Skeletal muscle tissue (tissue), 4 donors: ENCODE results near the gene YPEL3. TPM values are rescaled to one million over a fixed set of nuclear protein-coding genes. Genes with fewer than 3 reads are reported as not detected.
A peak's percentile ranks its signal among the peaks of the same experiment; 100 is the strongest.

Experiments
- H3K27ac ChIP-seq: one replicate; pipeline ENCODE4 v1.7.0; 2013; ENCODE audit warnings: mild to moderate bottlenecking, low read depth, low read length, inconsistent platforms
- H3K27me3 ChIP-seq, 3 donors: one replicate each; pipeline ENCODE4 v1.7.0; 2013; ENCODE audit warnings: low read length in 3 of 3; ENCODE audit not compliant: control insufficient read depth in 3 of 3, insufficient read depth in 3 of 3
- H3K36me3 ChIP-seq, 3 donors: one replicate each; pipeline ENCODE4 v1.7.0; 2013; ENCODE audit warnings: low read length in 3 of 3; ENCODE audit not compliant: control insufficient read depth in 3 of 3, insufficient read depth in 3 of 3
- H3K4me1 ChIP-seq, 3 donors: one replicate each; pipeline ENCODE4 v1.7.0; 2013; ENCODE audit warnings: low read length in 3 of 3, mild to moderate bottlenecking in 3 of 3; ENCODE audit not compliant: control insufficient read depth in 3 of 3, insufficient read depth in 3 of 3
- H3K4me3 ChIP-seq, 3 donors: one replicate each; pipeline ENCODE4 v1.7.0; 2013; ENCODE audit warnings: low read length in 3 of 3
- H3K9ac ChIP-seq, 3 donors: one replicate each; pipeline ENCODE4 v1.7.0; 2013; ENCODE audit warnings: low read length in 3 of 3, mild to moderate bottlenecking in 3 of 3, moderate library complexity in 2 of 3, low read depth in 1 of 3
- H3K9me3 ChIP-seq, 3 donors: one replicate each; pipeline ENCODE4 v1.7.0; 2013; ENCODE audit warnings: low read length in 3 of 3; ENCODE audit not compliant: control insufficient read depth in 3 of 3
- total RNA-seq: library from RNA; depleted of rRNA; stranded (reverse); fragments of >200 nt; gene quantifications from one replicate; pipeline ENCODE4 v1.2.3, GENCODE V29; 2014
- donor health status: Osteomylitis.

YPEL3 gene
- total RNA-seq, 1 donor from 2014 or later: 14.1 TPM

DNA sequence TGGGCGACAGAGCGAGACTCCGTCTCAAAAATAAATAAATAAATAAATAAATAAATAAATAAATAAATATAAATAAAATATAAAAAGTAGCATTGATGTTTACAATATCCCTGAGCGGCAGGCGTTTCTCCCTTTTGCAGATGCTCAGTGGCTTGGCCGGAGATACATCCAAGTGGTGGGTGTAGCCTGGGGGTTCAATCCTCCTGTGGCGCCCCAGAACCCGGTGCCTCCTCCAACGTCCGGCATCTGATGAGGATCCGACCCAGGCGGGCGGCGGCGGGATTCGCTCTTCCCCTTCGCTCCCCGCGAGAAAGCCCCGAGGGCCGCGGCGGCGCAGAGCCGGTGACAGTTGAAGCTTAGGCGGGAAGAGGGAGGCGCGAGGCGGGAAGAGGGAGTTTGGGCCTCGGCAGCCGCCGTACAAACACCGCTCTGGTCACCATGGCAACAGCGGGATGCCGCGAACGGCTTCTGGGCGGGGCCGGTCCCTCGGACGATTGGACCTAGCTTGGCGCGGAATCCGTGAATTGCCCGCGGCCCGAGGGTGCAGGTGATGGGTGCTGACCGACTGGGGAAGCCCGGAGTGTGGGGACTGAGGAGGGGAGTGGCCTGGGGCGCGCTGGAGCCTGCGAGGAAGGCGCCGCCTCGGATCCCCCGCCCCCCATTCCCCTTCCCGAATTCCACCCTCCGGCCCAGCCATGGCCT lies 43.2 kb downstream of the YPEL3 start:
- Histone ChIP-seq H3K4me1 (peaks cover 9 to 25% (median 14%) of the 10 kb centered on the region in 3 donors), H3K27me3 (no peaks in the 10 kb centered on the region), H3K36me3 (no peaks in the 10 kb centered on the region), H3K9ac (peak overlapping the region; percentile 57 to 70 (median 70)), H3K9me3 (no peaks in the 10 kb centered on the region), H3K4me3 (peak overlapping the region; percentile 78 to 82 (median 80)), H3K27ac (peak overlapping the region; percentile 51)

DNA sequence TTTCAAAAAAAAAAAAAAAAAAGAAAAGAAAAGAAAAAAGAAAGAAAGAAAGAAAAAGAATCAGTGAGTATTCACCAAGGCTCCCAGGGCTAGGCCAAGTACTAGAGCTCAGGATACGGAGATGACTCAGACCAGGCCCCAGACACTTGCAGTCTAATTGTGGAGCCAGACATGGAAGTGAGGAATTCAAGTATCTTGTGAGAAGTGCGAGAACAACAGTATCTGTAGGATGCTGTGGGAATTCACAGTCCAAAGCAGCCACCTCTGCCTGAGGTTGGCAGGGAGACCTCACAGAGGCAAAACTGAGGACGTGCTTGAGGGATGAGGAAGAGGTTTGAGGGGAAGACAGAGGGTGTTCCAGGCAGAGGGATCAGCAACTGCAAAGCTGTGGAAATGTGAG lies 44.5 kb downstream of the YPEL3 start:
- no peak overlapping the region for H3K9ac ChIP-seq
- H3K4me3 ChIP-seq: no peak overlapping the region
- H3K4me1 ChIP-seq: peaks cover 6 to 18% (median 11%) of the 10 kb centered on the region in 3 donors
- no peak overlapping the region for H3K27ac ChIP-seq
- no peaks in the 10 kb centered on the region for H3K27me3 ChIP-seq
- H3K36me3 ChIP-seq: no peaks in the 10 kb centered on the region
- no peaks in the 10 kb centered on the region for H3K9me3 ChIP-seq

DNA sequence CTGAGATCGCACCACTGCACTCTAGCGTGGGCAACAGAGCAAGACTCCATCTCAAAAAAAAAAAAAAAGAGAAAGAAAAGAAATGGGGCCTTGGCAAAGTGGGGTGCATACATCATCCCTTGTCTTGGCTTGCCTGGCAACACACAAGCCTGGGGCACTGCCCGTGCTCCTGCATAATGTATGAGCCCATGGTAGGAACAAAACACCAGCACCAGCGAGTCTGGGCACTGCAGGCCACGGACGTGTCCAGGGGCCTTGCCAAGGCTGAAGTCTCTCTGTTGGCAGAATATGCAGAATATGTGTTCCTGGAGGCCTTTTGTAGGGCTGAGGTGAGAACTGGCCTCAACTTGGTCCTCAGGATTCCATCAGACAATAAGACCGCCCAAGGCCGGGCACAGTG lies 46.1 kb downstream of the YPEL3 start:
- H3K9me3 ChIP-seq: no peaks in the 10 kb centered on the region
- H3K27ac ChIP-seq: no peak overlapping the region
- no peak overlapping the region for H3K9ac ChIP-seq
- peaks cover 6 to 12% (median 11%) of the 10 kb centered on the region in 3 donors for H3K4me1 ChIP-seq
- no peak overlapping the region for H3K4me3 ChIP-seq
- H3K36me3 ChIP-seq: no peaks in the 10 kb centered on the region
- peaks cover 0 to 4% (median 0%) of the 10 kb centered on the region in 3 donors for H3K27me3 ChIP-seq

DNA sequence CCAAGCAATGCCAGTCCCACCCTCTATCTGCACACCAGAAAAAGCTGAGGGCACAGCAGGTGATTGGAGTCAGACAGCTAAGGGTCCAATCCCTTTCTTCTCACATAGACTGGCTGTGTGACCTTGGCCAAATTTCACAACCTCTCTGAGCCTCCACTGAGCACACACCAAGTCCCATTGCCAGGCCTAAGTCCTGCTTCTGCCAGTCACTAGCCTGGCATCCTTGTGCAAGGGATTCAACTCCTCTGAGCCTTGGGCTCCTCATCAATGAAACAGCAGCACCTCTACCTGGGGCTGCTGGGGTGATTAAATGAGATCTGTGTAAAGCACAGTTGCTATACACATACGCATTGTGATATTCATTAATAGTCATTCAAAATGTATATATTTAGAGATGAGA lies 49.4 kb downstream of the YPEL3 start:
- Histone ChIP-seq H3K4me1 (peaks cover 0 to 2% (median 0%) of the 10 kb centered on the region in 3 donors), H3K27ac (no peak overlapping the region), H3K27me3 (peaks cover 0 to 4% (median 0%) of the 10 kb centered on the region in 3 donors), H3K36me3 (no peaks in the 10 kb centered on the region), H3K9ac (no peak overlapping the region), H3K4me3 (no peak overlapping the region), H3K9me3 (no peaks in the 10 kb centered on the region)

DNA sequence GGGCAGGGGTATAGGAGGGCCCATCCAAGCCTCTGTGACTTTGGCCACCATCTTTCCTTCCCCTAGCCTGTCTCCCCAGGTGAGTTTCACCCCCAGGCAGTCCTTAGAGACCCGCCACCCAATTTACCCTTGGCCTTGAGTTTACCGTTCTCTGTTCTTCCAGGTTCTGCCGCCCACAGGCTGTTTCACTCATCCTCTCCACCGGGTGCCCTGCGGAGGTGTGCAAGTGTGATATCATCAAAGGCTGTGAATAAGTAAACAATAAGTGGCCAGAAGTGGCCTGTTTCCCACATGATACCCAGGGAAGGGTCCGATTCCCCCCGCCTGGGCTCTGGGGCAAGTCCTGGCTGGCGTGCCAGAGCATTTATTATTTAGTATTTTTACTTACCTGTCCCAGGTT lies 49.8 kb downstream of the YPEL3 start:
- no peaks in the 10 kb centered on the region for H3K9me3 ChIP-seq
- H3K4me3 ChIP-seq: no peak overlapping the region
- H3K27me3 ChIP-seq: peaks cover 0 to 4% (median 0%) of the 10 kb centered on the region in 3 donors
- H3K9ac ChIP-seq: no peak overlapping the region
- H3K4me1 ChIP-seq: peaks cover 0 to 2% (median 0%) of the 10 kb centered on the region in 3 donors
- no peaks in the 10 kb centered on the region for H3K36me3 ChIP-seq
- no peak overlapping the region for H3K27ac ChIP-seq

Other genes with a start within 250 kb of the YPEL3 start
- 24.5 TPM for gene CDIPT, start 233.0 kb downstream of the YPEL3 start, total RNA-seq
- gene SEZ6L2, start 196.7 kb downstream of the YPEL3 start, total RNA-seq: 2.1 TPM
- not detected for gene ASPHD1, start 195.7 kb downstream of the YPEL3 start, total RNA-seq
- gene KCTD13, start 170.0 kb downstream of the YPEL3 start, total RNA-seq: 4.2 TPM
- 35.0 TPM for gene TMEM219, start 134.1 kb downstream of the YPEL3 start, total RNA-seq
- 35.0 TPM for gene TAOK2, start 122.3 kb downstream of the YPEL3 start, total RNA-seq
- gene HIRIP3, start 100.6 kb downstream of the YPEL3 start, total RNA-seq: 9.4 TPM
- 12.5 TPM for gene INO80E, start 100.0 kb downstream of the YPEL3 start, total RNA-seq
- 0.52 TPM for gene DOC2A, start 85.2 kb downstream of the YPEL3 start, total RNA-seq
- gene C16orf92, start 73.0 kb downstream of the YPEL3 start, total RNA-seq: not detected
- gene TLCD3B, start 64.9 kb downstream of the YPEL3 start, total RNA-seq: 0.52 TPM
- 1,497 TPM for gene ALDOA, start 30.5 kb downstream of the YPEL3 start, total RNA-seq
- gene PPP4C, start 20.2 kb downstream of the YPEL3 start, total RNA-seq: 72.0 TPM
- not detected for gene TBX6, start 4.3 kb downstream of the YPEL3 start, total RNA-seq
- 0.52 TPM for gene GDPD3, start 17.3 kb upstream of the YPEL3 start, total RNA-seq
- 14.6 TPM for gene MAPK3, start 27.0 kb upstream of the YPEL3 start, total RNA-seq
- 8.4 TPM for gene CORO1A, start 87.4 kb upstream of the YPEL3 start, total RNA-seq
- 23.5 TPM for gene BOLA2B, start 97.5 kb upstream of the YPEL3 start, total RNA-seq
- 11.0 TPM for gene SLX1A, start 97.7 kb upstream of the YPEL3 start, total RNA-seq
- 1.6 TPM for gene SULT1A3, start 103.0 kb upstream of the YPEL3 start, total RNA-seq
- 3.7 TPM for gene NPIPB13, start 152.3 kb upstream of the YPEL3 start, total RNA-seq